SH-SY5Y (cell line): ENCODE measurements around the gene LCN10.

Source experiments
- GATA2 ChIP-seq: IDR thresholded peaks from 2 replicates; pipeline ENCODE4 v1.6.1; 2011; ENCODE audit warnings: mild to moderate bottlenecking, low read depth, low read length
- GATA3 ChIP-seq: IDR thresholded peaks from 2 replicates; pipeline ENCODE4 v1.6.1; 2011; ENCODE audit warnings: low read depth, mild to moderate bottlenecking, low read length, moderate library complexity

DNA sequence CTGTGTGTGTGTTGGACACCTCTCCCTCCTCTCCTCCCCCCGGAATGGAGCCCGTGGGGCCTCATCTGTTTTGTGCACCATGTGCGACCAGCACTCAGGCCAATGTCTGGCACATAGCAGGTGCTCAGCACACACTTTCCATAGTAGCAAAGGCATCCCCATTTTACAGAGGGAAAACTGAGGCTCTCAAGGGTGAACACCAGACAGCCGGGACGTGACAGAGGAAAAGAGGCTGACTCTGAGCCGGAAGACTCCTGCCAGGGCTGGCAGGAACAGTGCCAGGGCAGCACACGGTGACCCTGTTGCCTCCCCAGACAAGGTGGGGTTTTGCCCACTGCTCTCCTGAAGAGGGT lies 53.7 kb downstream of the LCN10 start:
- no peak for TF ChIP-seq GATA3
- TF ChIP-seq GATA2 = no peak
